B cell (primary cell): ENCODE results near the gene ERCC3. TPM values are rescaled to one million over a fixed set of nuclear protein-coding genes. Genes with fewer than 3 reads are reported as not detected.

ENCODE experiments used
- ATAC-seq: fragments of 200-7000 bp; cut with Tn5 transposase; one replicate; pipeline ENCODE4 v1.10.0; 2021; ENCODE audit warnings: low read depth, mild to moderate bottlenecking, moderate number of reproducible peaks, moderate library complexity
- CTCF ChIA-PET: fragments of 350-600 bp; sonication (Branson Sonifier 250); formaldehyde crosslinking; loops from one replicate; lab custom pipeline; 2021; ENCODE audit warnings: antibody characterized with exemption, inconsistent platforms; lab: Charles Lee
- POLR2A ChIA-PET: fragments of 350-600 bp; sonication (Branson Sonifier 250); formaldehyde crosslinking; loops from one replicate; lab custom pipeline; 2021; ENCODE audit warnings: antibody characterized with exemption; lab: Charles Lee
- DNase-seq: peaks from one replicate; pipeline ENCODE4 v3.0.0; 2013
- H2AFZ ChIP-seq: 2 replicates; pipeline ENCODE4 v1.6.1; 2012; ENCODE audit warnings: mild to moderate bottlenecking, low read depth, low read length; ENCODE audit not compliant: insufficient read depth, poor library complexity, severe bottlenecking
- H3K27ac ChIP-seq, 2 donors: 1 replicate in 1 of 2; 2 replicates in 1 of 2; pipeline ENCODE4 v1.5.1; 2012 to 2013; ENCODE audit warnings: low read length in 2 of 2, mild to moderate bottlenecking in 2 of 2, moderate library complexity in 1 of 2
- H3K27me3 ChIP-seq, 4 experiments: fragments of 200-600 bp in 1 of 4; sonication (generic) in 1 of 4; replicated peaks in 1 of 4; 1 replicate in 2 of 4; 2 replicates in 2 of 4; pipeline versions ENCODE4 v1.6.1 to v1.7.0; 2013 to 2016; ENCODE audit warnings: low read length in 3 of 4, mild to moderate bottlenecking in 2 of 4, mixed read lengths in 1 of 4, moderate library complexity in 1 of 4; ENCODE audit not compliant: insufficient read depth in 4 of 4, control insufficient read depth in 3 of 4; ENCODE audit errors: control extremely low read depth in 1 of 4
- H3K36me3 ChIP-seq, 2 experiments: replicated peaks in 1 of 2; 1 replicate in 1 of 2; 2 replicates in 1 of 2; pipeline versions ENCODE4 v1.6.1 to v1.7.1; 2013; ENCODE audit warnings: low read length in 1 of 2; ENCODE audit not compliant: insufficient read depth in 2 of 2, control insufficient read depth in 1 of 2; ENCODE audit errors: control extremely low read depth in 1 of 2, extremely low read depth in 1 of 2
- H3K4me1 ChIP-seq, 2 donors: fragments of 200-600 bp in 1 of 2; sonication (generic) in 1 of 2; 1 replicate in 1 of 2; 2 replicates in 1 of 2; pipeline versions ENCODE4 v1.5.1 to v1.6.1; 2013 to 2017; ENCODE audit warnings: low read length in 2 of 2; ENCODE audit not compliant: control insufficient read depth in 2 of 2, insufficient read depth in 2 of 2
- H3K4me2 ChIP-seq: replicated peaks from 2 replicates; pipeline ENCODE3; 2012; ENCODE audit warnings: mild to moderate bottlenecking, low read depth, low read length; ENCODE audit not compliant: poor library complexity, severe bottlenecking
- H3K4me3 ChIP-seq, 5 experiments: fragments of 200-600 bp in 1 of 5; sonication (generic) in 1 of 5; 1 replicate in 3 of 5; 2 replicates in 2 of 5; pipeline versions ENCODE4 v1.5.1 to v1.7.0; 2011 to 2016; ENCODE audit warnings: low read length in 4 of 5, mild to moderate bottlenecking in 4 of 5, low read depth in 2 of 5, control low read depth in 1 of 5, moderate library complexity in 1 of 5; ENCODE audit not compliant: insufficient read depth in 1 of 5; ENCODE audit errors: control extremely low read depth in 1 of 5, extremely low read depth in 1 of 5
- H3K79me2 ChIP-seq: fragments of 200-600 bp; sonication (generic); one replicate; pipeline ENCODE4 v1.6.0; 2016; ENCODE audit warnings: low read length; ENCODE audit not compliant: control insufficient read depth, insufficient read depth
- H3K9ac ChIP-seq: fragments of 200-600 bp; sonication (generic); 2 replicates; pipeline ENCODE4 v1.6.1; 2017; ENCODE audit warnings: mild to moderate bottlenecking, low read length, moderate library complexity
- H3K9me3 ChIP-seq, 3 donors: one replicate each; pipeline versions ENCODE4 v1.6.1 to v1.7.1; 2013; ENCODE audit warnings: low read length in 2 of 3; ENCODE audit not compliant: control insufficient read depth in 2 of 3, insufficient read depth in 1 of 3; ENCODE audit errors: control extremely low read depth in 1 of 3
- H4K20me1 ChIP-seq: 2 replicates; pipeline ENCODE4 v1.6.0; 2012; ENCODE audit warnings: mild to moderate bottlenecking, low read length; ENCODE audit not compliant: insufficient read depth, control insufficient read depth, poor library complexity, severe bottlenecking
- H3K27ac Mint-ChIP-seq: one replicate; pipeline ENCODE4 v1.8.0; 2021; ENCODE audit warnings: mixed read lengths
- H3K27me3 Mint-ChIP-seq: one replicate; pipeline ENCODE4 v1.8.0; 2021; ENCODE audit warnings: mixed read lengths
- H3K4me1 Mint-ChIP-seq: one replicate; pipeline ENCODE4 v1.8.0; 2021; ENCODE audit warnings: mixed read lengths
- H3K4me3 Mint-ChIP-seq: one replicate; pipeline ENCODE4 v1.8.0; 2021; ENCODE audit warnings: mixed read lengths
- H3K9me3 Mint-ChIP-seq: one replicate; pipeline ENCODE4 v1.8.0; 2022; ENCODE audit warnings: mixed read lengths; ENCODE audit not compliant: insufficient read depth
- CTCF ChIP-seq: fragments of 200-600 bp; IDR thresholded peaks from one replicate; pipeline ENCODE4 v1.8.0; 2022; ENCODE audit warnings: antibody characterized with exemption, mild to moderate bottlenecking
- EZH2 ChIP-seq: IDR thresholded peaks from 2 replicates; pipeline ENCODE4 v1.6.1; 2012; ENCODE audit warnings: borderline replicate concordance, low read depth, mild to moderate bottlenecking, moderate library complexity, low read length; ENCODE audit not compliant: insufficient read depth, poor library complexity, severe bottlenecking
- WGBS: methylation state at CpG from one replicate; pipeline ENCODE4 v1.1.5; 2013; ENCODE audit warnings: missing lambda C conversion rate; ENCODE audit not compliant: insufficient coverage; 5-methylcytosine and 5-hydroxymethylcytosine counted together
- intact Hi-C: fragments of 100-400 bp; cut with micrococcal nuclease; formaldehyde crosslinking; loops from one replicate; pipeline ENCODE4 v1.10.0; 2022
- polyA plus RNA-seq: library from polyadenylated mRNA; depleted of rRNA; stranded (reverse); fragments of >200 nt; gene quantifications from 2 replicates; pipeline ENCODE4 v1.2.3, GENCODE V29; 2012
- total RNA-seq, 2 donors: library from RNA; stranded (reverse); fragments of 120-200 nt in 1 of 2; gene quantifications; 1 replicate in 1 of 2; 2 replicates in 1 of 2; pipeline versions ENCODE4 v1.2.3 to v1.2.4, GENCODE V29; 2013 to 2022

ERCC3 gene
- total and polyA plus RNA-seq, 2 donors (not counting 1 experiment from before 2014, with no cell fraction given) = 74.4 to 79.3 TPM

DNA sequence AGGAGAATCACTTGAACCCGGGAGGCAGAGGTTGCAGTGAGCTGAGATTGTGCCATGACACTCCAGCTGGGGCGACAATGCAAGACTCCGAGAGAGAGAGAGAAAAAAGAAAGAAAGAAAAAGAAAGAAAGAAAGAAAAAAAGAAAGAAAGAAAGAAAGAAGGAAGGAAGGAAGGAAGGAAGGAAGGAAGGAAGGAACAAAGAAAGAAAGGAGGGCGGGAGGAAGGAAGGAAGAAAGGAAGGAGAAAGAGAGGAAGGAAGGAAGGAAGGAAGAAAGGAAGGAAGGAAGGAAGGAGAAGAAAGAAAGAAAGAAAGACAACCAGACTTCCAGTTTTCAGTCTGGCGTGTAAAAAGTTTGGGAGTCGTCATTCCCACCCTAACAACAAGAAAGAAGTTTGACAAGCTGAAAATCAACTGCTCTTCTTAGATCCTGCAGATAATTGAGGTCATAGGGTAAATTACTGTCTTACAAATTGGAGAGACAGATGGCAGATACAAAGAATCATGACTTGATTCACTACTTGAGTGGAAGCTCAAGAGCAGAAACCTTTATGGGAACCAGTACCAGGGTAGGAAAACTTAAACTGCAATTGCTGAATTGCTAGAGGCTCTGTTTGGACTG lies 58.8 kb downstream of the ERCC3 start:
- Histone ChIP-seq H3K27me3 (no peaks in the 10 kb centered on the region), H3K9me3 (peaks cover 3 to 10% (median 3%) of the 10 kb centered on the region in 3 donors), H3K36me3 (no peaks in the 10 kb centered on the region), H2AFZ (no peak overlapping the region), H3K79me2 (no peaks in the 10 kb centered on the region), H3K4me2 (no peak overlapping the region), H3K9ac (no peak overlapping the region), H3K4me1 (no peaks in the 10 kb centered on the region), H4K20me1 (no peaks in the 10 kb centered on the region), H3K27ac (no peak overlapping the region), H3K4me3 (no peak overlapping the region)
- DNase-seq = no peak
- ChIA-PET CTCF (no interaction called here), POLR2A (no interaction called here)
- peaks cover 6% of the 10 kb centered on the region for H3K9me3 Mint-ChIP-seq
- no peak for TF ChIP-seq EZH2
- H3K4me3 Mint-ChIP-seq = no peak overlapping the region
- WGBS = 92% methylated on average over 4 of the region's 6 CpGs
- intact Hi-C loops = no loop called here
- no peaks in the 10 kb centered on the region for H3K27me3 Mint-ChIP-seq
- no peaks in the 10 kb centered on the region for H3K4me1 Mint-ChIP-seq
- no peak for ATAC-seq
- H3K27ac Mint-ChIP-seq = no peak overlapping the region

DNA sequence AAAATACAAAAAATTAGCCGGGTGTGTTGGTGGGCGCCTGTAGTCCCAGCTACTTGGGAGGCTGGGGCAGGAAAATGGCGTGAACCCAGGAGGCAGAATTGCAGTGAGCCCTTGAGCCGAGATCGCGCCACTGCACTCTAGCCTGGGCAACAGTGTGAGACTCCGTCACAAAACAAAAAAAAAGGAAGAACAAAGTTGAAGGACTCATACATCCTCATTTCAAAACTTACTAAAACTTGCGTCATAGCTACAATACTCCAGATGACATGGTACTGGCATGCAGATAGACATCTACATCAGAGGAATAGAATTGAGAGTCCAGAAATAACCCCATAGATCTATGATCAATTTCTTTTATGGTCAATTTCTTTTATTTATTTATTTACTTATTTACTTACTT lies 60.2 kb downstream of the ERCC3 start:
- H3K4me1 Mint-ChIP-seq = no peaks in the 10 kb centered on the region
- H3K4me2 ChIP-seq = no peak overlapping the region
- no peak overlapping the region for H3K4me3 ChIP-seq
- DNase-seq (no peak), ATAC-seq (no peak)
- H3K4me3 Mint-ChIP-seq = no peak overlapping the region
- TF ChIP-seq CTCF = no peak
- TF ChIP-seq EZH2 = no peak
- no peak overlapping the region for H3K27ac ChIP-seq
- ChIA-PET POLR2A (no interaction called here), CTCF (no interaction called here)
- 95% methylated on average over 6 of the region's 8 CpGs for WGBS
- H3K79me2 ChIP-seq = no peaks in the 10 kb centered on the region
- H3K9ac ChIP-seq = no peak overlapping the region
- peaks cover 6% of the 10 kb centered on the region for H3K9me3 Mint-ChIP-seq
- H3K9me3 ChIP-seq = peaks cover 3 to 5% (median 3%) of the 10 kb centered on the region in 3 donors
- intact Hi-C loops = no loop called here
- H3K36me3 ChIP-seq = no peaks in the 10 kb centered on the region
- no peak overlapping the region for H3K27ac Mint-ChIP-seq
- H3K27me3 Mint-ChIP-seq = peaks cover 5% of the 10 kb centered on the region
- no peaks in the 10 kb centered on the region for H4K20me1 ChIP-seq
- no peaks in the 10 kb centered on the region for H3K4me1 ChIP-seq
- no peak overlapping the region for H2AFZ ChIP-seq
- H3K27me3 ChIP-seq = peaks cover 0 to 8% (median 0%) of the 10 kb centered on the region in 4 experiments
